ENCODE results near the gene DNAJC27.

DNAJC27 gene

GRCh38 chr2:24955921-24956320, 15.8 kb downstream of the DNAJC27 start:
- no peak for DNase-seq
- Mint-ChIP-seq H3K27ac (no peak overlapping the region), H3K9me3 (peaks cover 11% of the 10 kb centered on the region), H3K4me3 (no peak overlapping the region), H3K36me3 (ENCODE audit: low read depth) (peaks cover 94% of the 10 kb centered on the region), H3K27me3 (no peaks in the 10 kb centered on the region), H3K4me1 (ENCODE audit: low read depth) (peaks cover 12% of the 10 kb centered on the region)

GRCh38 chr2:24955232-24955631, 16.5 kb downstream of the DNAJC27 start:
- H3K27me3 Mint-ChIP-seq, result no peaks in the 10 kb centered on the region
- H3K27ac Mint-ChIP-seq, result no peak overlapping the region
- peaks cover 11% of the 10 kb centered on the region for H3K9me3 Mint-ChIP-seq
- H3K4me1 Mint-ChIP-seq (ENCODE audit: low read depth), result peaks cover 7% of the 10 kb centered on the region
- H3K4me3 Mint-ChIP-seq, result no peak overlapping the region
- peaks cover 90% of the 10 kb centered on the region for H3K36me3 Mint-ChIP-seq (ENCODE audit: low read depth)
- no peak for DNase-seq

- Mint-ChIP-seq H3K27me3 (no peaks in the 10 kb centered on the region), H3K36me3 (ENCODE audit: low read depth) (peaks cover 79% of the 10 kb centered on the region), H3K4me3 (no peak overlapping the region), H3K27ac (no peak overlapping the region), H3K9me3 (peaks cover 3% of the 10 kb centered on the region), H3K4me1 (ENCODE audit: low read depth) (no peaks in the 10 kb centered on the region)
- no peak for DNase-seq
Observed at GRCh38 chr2:24950102-24950501, 21.7 kb downstream of the DNAJC27 start.

GRCh38 chr2:24948506-24948905, 23.2 kb downstream of the DNAJC27 start:
- no peak for DNase-seq
- Mint-ChIP-seq H3K4me1 (ENCODE audit: low read depth) (no peaks in the 10 kb centered on the region), H3K27ac (no peak overlapping the region), H3K9me3 (no peaks in the 10 kb centered on the region), H3K36me3 (ENCODE audit: low read depth) (peaks cover 69% of the 10 kb centered on the region), H3K27me3 (no peaks in the 10 kb centered on the region), H3K4me3 (no peak overlapping the region)

- DNase-seq, result no peak
- Mint-ChIP-seq H3K9me3 (no peaks in the 10 kb centered on the region), H3K4me3 (no peak overlapping the region), H3K4me1 (ENCODE audit: low read depth) (no peaks in the 10 kb centered on the region), H3K36me3 (ENCODE audit: low read depth) (peaks cover 67% of the 10 kb centered on the region), H3K27me3 (no peaks in the 10 kb centered on the region), H3K27ac (peak overlapping the region; percentile 7)
Observed at GRCh38 chr2:24947561-24948157, 24.1 kb downstream of the DNAJC27 start.

GRCh38 chr2:24945907-24946306, 25.8 kb downstream of the DNAJC27 start:
- DNase-seq, result no peak
- no peaks in the 10 kb centered on the region for H3K27me3 Mint-ChIP-seq
- H3K27ac Mint-ChIP-seq, result peak overlapping the region; percentile 46
- H3K36me3 Mint-ChIP-seq (ENCODE audit: low read depth), result peaks cover 51% of the 10 kb centered on the region
- no peaks in the 10 kb centered on the region for H3K9me3 Mint-ChIP-seq
- H3K4me1 Mint-ChIP-seq (ENCODE audit: low read depth), result no peaks in the 10 kb centered on the region
- H3K4me3 Mint-ChIP-seq, result no peak overlapping the region

- Mint-ChIP-seq H3K36me3 (ENCODE audit: low read depth) (peaks cover 39% of the 10 kb centered on the region), H3K4me1 (ENCODE audit: low read depth) (no peaks in the 10 kb centered on the region), H3K4me3 (no peak overlapping the region), H3K27me3 (no peaks in the 10 kb centered on the region), H3K27ac (no peak overlapping the region), H3K9me3 (no peaks in the 10 kb centered on the region)
- no peak for DNase-seq
Observed at GRCh38 chr2:24943427-24944053, 28.2 kb downstream of the DNAJC27 start.

GRCh38 chr2:24939353-24939752, 32.4 kb downstream of the DNAJC27 start:
- Mint-ChIP-seq H3K9me3 (no peaks in the 10 kb centered on the region), H3K36me3 (ENCODE audit: low read depth) (peaks cover 4% of the 10 kb centered on the region), H3K27me3 (no peaks in the 10 kb centered on the region), H3K4me1 (ENCODE audit: low read depth) (no peaks in the 10 kb centered on the region), H3K27ac (no peak overlapping the region), H3K4me3 (no peak overlapping the region)
- DNase-seq, result no peak

GRCh38 chr2:24937236-24937635, 34.5 kb downstream of the DNAJC27 start:
- Mint-ChIP-seq H3K27ac (no peak overlapping the region), H3K27me3 (no peaks in the 10 kb centered on the region)

GRCh38 chr2:24935145-24935544, 36.6 kb downstream of the DNAJC27 start:
- Mint-ChIP-seq H3K4me3 (no peak overlapping the region), H3K27ac (no peak overlapping the region), H3K36me3 (ENCODE audit: low read depth) (no peaks in the 10 kb centered on the region), H3K9me3 (no peaks in the 10 kb centered on the region), H3K4me1 (ENCODE audit: low read depth) (peaks cover 8% of the 10 kb centered on the region), H3K27me3 (no peaks in the 10 kb centered on the region)
- no peak for DNase-seq

More at GRCh38 chr2:24937236-24937635, 34.5 kb downstream of the DNAJC27 start:
- no peak for DNase-seq
- H3K36me3 Mint-ChIP-seq (ENCODE audit: low read depth), result no peaks in the 10 kb centered on the region
- no peaks in the 10 kb centered on the region for H3K4me1 Mint-ChIP-seq (ENCODE audit: low read depth)
- no peaks in the 10 kb centered on the region for H3K9me3 Mint-ChIP-seq
- no peak overlapping the region for H3K4me3 Mint-ChIP-seq

GRCh38 chr2:24932715-24933114, 39.0 kb downstream of the DNAJC27 start:
- Mint-ChIP-seq H3K27ac (no peak overlapping the region), H3K36me3 (ENCODE audit: low read depth) (no peaks in the 10 kb centered on the region), H3K4me1 (ENCODE audit: low read depth) (peaks cover 8% of the 10 kb centered on the region), H3K27me3 (no peaks in the 10 kb centered on the region), H3K4me3 (no peak overlapping the region), H3K9me3 (no peaks in the 10 kb centered on the region)
- DNase-seq, result no peak

- Mint-ChIP-seq H3K9me3 (no peaks in the 10 kb centered on the region), H3K27me3 (no peaks in the 10 kb centered on the region), H3K36me3 (ENCODE audit: low read depth) (no peaks in the 10 kb centered on the region), H3K4me3 (no peak overlapping the region), H3K4me1 (ENCODE audit: low read depth) (peaks cover 8% of the 10 kb centered on the region), H3K27ac (no peak overlapping the region)
- peak; percentile 40 for DNase-seq
Observed at GRCh38 chr2:24930768-24931167, 41.0 kb downstream of the DNAJC27 start.

GRCh38 chr2:24929230-24929629, 42.5 kb downstream of the DNAJC27 start:
- H3K27me3 Mint-ChIP-seq, result no peaks in the 10 kb centered on the region
- DNase-seq, result no peak
- H3K4me1 Mint-ChIP-seq (ENCODE audit: low read depth), result peaks cover 8% of the 10 kb centered on the region
- H3K27ac Mint-ChIP-seq, result no peak overlapping the region
- no peaks in the 10 kb centered on the region for H3K9me3 Mint-ChIP-seq
- H3K4me3 Mint-ChIP-seq, result no peak overlapping the region
- H3K36me3 Mint-ChIP-seq (ENCODE audit: low read depth), result no peaks in the 10 kb centered on the region

- Mint-ChIP-seq H3K27ac (no peak overlapping the region), H3K36me3 (ENCODE audit: low read depth) (no peaks in the 10 kb centered on the region), H3K4me1 (ENCODE audit: low read depth) (peaks cover 8% of the 10 kb centered on the region), H3K27me3 (no peaks in the 10 kb centered on the region), H3K9me3 (no peaks in the 10 kb centered on the region), H3K4me3 (no peak overlapping the region)
- no peak for DNase-seq
Observed at GRCh38 chr2:24928036-24928435, 43.7 kb downstream of the DNAJC27 start.

GRCh38 chr2:24926602-24927252, 45.0 kb downstream of the DNAJC27 start:
- Mint-ChIP-seq H3K27ac (peak overlapping the region; percentile 77), H3K4me1 (ENCODE audit: low read depth) (peaks cover 8% of the 10 kb centered on the region), H3K4me3 (peak overlapping the region; percentile 46), H3K27me3 (no peaks in the 10 kb centered on the region), H3K9me3 (no peaks in the 10 kb centered on the region), H3K36me3 (ENCODE audit: low read depth) (no peaks in the 10 kb centered on the region)
- DNase-seq, result peak; percentile 69

Data from activated T-cell treated with anti-CD3 and anti-CD28 coated beads, Interleukin-2, amount 50 U/mL, for 24 hours (primary cell).